Measurements from ENCODE around the gene CDK11B.

The CDK11B gene

DNA sequence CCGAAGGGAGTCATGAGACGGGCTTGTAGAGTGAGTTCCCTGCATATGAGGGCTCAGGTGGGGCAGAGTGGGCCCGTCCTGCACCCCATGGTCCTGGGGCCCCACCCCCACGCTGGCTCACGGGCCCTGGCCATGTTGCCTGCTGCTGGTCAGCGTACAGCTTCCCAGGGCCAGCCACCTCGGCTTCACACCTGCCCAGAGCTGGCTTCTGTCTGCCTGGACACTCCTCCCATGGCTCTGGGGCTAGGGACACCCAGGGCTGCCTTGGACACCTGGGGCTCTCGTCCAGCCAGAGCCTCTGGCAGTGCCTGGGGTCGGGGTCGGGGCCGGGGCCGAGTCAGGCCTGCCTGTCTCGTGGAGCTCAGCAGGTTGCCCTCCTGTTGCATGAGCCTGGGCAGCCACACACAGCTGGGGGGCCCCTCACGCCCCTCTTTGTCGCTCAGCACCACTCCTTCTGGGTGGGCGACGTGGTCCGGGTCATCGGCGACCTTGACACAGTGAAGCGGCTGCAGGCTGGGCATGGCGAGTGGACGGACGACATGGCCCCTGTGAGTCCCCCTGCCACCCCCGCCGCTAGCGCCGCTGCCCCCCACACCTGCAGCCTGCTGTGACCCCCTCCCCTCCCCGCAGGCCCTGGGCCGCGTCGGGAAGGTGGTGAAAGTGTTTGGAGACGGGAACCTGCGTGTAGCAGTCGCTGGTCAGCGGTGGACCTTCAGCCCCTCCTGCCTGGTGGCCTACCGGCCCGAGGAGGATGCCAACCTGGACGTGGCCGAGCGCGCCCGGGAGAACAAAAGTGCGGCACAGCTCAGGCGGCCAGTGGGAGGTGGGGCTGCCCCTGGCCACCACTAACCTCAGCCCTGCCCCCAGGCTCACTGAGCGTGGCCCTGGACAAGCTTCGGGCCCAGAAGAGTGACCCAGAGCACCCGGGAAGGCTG is 32.3 kb downstream of the CDK11B start:
- DNase-seq: no peak

DNA sequence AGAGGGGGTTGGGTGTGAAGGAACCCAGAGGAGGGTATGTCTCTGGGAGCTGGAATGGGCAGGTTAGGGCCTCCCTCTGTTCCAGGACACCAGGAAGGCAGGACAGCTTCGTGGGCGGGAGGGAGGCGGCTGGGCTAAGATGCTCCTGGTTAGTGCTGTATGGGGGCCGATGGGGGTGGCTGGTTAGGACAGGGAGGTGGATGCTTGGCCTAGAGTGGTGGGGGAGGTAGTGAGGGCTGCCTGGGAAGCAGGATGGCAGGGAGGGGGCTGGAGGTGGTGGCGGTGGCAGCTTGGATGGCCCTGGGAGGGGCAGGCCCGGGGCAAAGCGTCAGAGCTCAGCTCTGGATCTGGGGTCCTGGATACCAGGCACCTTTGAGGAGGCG is 33.0 kb downstream of the CDK11B start:
- DNase-seq: no peak

DNA sequence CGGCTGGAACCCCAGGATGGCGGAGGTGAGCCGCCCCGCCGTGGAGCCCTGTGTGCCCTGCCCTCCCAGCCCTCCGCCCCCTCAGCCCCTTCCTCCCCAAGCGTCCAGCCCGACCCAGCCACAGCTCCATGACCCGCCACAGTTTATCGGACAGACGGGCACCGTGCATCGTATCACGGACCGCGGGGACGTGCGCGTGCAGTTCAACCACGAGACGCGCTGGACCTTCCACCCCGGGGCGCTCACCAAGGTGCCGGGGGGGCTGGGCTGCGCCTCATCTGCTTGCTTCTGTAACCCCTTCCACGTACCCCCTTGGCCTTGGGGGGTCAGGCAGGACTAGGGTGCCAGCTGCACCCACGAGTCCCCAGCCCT is 33.4 kb downstream of the CDK11B start:
- DNase-seq: no peak

DNA sequence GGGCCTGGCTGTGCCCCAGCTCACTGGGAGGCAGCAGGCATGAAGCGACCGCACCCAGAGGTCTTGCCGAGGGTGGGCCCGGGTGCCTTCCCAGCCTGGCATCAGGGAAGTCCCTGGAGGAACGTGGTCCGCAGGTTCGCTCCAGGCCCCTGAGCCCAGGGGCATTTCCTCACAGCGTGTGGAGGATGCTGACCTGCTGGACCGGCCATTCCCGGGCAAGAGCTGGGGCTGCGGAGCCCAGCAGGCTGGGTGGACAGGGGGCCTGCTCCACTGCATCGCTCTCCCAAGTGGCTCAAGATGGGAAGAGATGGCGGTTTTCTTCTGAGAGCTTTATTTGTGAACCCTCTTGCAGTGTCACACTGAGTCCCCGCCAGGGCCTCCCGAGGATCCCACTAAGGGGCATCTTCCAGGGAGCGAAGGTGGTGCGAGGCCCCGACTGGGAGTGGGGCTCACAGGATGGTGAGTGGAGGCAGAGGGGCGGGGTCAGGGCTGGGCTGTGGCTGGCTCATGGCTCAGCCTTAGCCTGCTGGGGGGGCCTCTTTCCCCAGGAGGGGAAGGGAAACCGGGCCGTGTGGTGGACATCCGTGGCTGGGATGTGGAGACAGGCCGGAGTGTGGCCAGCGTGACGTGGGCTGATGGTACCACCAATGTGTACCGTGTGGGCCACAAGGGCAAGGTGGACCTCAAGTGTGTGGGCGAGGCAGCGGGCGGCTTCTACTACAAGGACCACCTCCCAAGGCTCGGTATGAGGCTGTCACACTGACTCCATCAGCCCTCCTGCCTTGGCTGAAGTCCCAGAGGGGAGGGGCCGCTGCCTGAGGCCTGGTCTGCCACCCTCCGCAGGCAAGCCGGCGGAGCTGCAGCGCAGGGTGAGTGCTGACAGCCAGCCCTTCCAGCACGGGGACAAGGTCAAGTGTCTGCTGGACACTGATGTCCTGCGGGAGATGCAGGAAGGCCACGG is 34.1 kb downstream of the CDK11B start:
- no peak for DNase-seq

DNA sequence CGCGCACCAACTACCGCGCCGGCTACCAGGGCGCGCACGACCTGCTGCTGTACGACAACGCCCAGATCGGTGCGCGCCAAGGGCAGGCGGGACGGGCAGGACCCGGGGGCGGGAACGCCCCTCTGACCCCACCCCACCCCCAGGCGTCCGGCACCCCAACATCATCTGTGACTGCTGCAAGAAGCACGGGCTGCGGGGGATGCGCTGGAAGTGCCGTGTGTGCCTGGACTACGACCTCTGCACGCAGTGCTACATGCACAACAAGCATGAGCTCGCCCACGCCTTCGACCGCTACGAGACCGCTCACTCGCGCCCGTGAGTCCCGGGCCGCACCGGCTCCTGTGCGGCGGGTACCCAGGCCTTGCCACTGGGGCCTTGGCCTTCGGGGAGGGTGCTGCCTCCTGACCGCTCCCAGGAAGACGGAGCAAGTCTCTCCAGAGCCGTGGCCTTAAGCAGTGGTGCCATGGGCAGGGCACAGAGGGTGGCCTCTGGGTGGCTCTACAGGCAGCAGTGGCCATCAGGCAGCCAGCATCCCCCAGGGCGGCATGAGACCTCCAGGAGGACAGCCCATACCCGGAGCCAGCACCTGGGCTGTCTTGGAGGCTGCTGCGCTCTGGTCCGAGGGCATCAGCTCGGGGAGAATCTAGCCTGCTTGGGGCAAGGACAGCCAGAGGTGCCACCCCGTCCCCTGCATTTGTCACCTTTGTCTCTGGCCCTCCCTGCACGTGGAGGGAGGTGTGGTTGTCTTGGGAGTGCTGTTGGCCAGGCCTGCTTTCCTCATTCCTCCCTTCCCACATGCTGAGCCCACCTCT is 35.0 kb downstream of the CDK11B start:
- no peak for DNase-seq

DNA sequence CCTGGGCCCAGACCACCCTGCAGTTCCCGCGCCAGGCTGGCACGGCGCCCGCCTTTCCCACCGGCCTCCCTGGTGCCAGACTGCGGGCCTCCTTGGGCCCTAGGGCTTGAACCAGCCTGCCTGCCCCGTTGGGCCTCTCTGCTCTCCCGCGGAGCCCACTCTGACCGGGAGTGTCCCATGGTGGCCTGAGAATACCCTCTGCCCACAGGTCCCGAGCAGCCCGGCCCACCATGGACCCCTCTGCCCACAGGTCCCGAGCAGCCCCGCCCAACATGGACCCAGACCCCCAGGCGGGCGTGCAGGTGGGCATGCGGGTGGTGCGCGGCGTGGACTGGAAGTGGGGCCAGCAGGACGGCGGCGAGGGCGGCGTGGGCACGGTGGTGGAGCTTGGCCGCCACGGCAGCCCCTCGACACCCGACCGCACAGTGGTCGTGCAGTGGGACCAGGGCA is 35.6 kb downstream of the CDK11B start:
- DNase-seq: no peak

DNA sequence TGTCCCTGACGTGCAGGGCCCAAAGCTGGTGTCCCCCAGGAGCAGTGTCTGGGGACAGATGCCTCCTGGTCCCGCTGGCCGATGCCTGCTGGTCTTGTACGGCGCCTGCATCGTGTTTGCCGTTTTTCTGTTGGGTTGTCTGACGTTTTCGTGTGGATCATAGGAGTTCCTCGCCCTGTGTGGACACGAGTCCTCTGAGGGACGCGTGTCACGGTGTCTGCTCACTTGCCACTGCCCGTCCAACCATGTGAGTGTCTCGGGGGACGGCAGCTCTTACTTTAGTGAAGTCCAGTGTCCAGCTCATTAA is 36.1 kb downstream of the CDK11B start:
- DNase-seq: no peak

DNA sequence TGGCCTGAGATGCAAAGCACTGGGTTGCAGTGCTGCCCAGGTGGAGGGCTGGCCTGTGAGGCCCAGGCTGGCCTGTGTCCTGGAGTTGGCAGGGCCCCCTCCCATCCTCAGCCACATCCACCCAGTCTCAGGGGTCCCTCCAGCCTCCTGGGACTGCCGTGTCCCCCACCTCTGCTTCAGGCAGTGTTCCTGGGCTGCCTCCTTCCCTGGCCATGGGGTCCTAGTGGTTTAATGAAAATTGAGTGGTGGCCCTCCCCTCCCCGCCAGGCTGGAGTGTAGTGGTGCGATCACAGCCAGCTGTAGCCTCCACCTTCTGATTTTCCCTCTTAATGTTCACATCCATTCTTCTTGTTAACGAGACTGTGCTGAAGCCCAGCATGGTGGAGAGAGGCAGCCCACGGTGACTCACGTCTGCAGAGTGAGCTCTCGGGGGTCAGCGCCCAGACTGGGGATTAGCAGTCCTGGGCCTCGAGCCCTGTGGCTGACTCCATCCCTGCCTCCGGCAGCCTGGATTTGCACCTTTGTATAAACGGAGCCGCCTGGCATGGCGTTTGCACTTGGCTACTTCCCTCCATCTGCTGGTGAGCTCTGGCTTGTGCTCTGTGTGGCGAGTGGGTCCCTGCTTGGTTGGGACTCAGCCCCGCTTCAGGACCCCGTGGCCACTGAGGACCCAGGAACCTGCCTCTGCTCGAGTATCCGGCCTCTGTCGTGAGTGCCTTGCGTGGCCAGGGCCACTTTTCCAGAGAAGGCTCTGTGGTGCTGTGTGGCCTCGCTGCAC is 36.6 kb downstream of the CDK11B start:
- DNase-seq: no peak

DNA sequence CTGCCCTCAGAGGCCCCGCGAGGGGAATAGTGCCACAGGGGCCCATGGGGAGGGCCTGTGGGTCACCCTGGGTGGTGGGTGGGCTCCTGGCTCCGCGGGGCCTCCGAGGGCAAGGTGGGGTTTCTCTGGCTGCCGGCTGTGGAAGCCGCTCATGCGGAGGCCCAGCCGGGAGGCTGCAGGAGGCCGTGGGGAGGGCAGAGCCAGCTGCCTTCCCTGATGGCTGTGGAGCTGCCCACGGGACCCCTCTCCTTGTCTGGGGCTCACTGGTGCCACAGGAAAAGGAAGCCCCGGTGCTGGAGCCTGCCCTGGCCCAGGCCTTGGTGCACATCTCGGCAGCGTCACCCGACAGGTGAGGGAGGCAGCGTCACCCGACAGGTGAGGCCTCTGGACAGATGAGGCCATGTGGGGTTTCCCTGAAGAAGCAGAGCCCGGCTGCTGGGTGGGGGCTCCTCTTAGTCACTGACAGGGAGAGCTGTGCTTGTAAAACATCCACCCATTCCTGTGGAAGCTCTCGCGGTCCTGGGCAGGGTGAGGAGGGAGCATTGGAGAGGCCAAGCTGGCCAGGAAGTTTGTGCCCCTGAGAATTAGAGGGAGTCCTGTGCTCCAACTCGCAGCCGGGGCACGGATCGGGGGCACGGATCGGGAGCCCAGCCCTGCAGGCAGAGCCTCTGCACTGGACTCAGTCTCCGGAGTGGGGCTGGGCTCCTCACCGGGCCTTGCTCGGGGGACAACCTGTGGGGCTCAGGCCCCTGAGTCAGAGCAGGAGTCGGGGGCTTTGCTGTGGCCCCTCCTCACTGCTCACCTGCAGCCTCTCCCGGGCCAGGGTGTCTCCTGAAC is 37.4 kb downstream of the CDK11B start:
- DNase-seq: no peak

DNA sequence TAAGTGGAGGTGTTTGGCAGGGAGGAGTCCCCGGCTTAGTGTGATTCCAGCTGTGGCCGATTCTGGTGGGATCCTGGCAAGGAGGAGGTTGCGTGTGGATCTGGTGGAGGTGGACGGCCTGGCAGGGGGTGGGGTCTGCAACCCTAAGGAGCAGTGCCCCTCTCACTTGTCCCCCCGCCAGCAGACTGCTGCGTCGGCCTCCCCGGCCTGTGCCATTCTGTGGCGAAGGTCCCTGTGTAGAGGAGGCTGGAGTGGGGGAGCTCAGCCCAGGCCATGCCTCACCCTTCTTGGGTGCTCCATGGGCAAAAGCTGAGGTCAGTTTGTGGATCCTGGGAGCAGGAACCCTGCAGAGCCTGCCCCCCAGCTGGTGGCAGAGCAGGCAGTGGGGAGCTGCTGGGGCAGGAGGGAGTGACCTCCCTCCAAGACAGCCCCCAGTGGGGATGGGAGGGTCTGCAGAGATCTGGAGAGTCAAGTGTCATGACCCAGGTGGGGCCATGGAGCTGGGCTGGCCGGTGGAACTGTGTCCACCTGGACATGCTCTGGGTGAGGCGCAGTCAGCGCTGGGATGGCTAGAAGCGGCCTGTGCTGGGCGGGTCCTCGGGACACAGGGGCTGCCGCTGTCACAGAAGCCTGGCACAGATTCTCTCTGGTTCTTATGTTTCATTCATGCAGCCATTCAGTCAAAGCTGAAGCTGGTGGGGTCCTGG is 38.2 kb downstream of the CDK11B start:
- no peak for DNase-seq

DNA sequence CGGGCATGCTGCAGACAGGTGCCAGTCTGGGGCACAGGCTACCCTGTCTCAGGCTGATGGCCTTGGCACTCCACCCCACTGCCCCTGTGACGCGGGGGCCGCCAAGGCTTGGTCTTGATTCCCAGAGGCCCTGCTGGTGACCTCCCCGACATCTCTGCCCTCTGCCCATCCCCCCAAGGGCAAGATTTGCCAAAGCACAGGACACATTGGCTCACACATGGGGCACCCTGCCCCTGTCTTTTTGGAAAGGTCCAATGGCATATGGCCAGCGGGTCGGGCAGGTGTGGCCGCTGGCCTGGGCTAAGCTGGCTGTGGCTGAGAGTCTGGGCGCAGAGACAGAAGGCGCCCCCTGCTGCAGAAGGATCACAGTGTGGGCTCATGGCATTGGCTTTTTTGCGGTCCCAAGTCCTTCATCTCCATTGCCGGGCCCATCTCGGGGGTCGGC is 38.9 kb downstream of the CDK11B start:
- DNase-seq: no peak

DNA sequence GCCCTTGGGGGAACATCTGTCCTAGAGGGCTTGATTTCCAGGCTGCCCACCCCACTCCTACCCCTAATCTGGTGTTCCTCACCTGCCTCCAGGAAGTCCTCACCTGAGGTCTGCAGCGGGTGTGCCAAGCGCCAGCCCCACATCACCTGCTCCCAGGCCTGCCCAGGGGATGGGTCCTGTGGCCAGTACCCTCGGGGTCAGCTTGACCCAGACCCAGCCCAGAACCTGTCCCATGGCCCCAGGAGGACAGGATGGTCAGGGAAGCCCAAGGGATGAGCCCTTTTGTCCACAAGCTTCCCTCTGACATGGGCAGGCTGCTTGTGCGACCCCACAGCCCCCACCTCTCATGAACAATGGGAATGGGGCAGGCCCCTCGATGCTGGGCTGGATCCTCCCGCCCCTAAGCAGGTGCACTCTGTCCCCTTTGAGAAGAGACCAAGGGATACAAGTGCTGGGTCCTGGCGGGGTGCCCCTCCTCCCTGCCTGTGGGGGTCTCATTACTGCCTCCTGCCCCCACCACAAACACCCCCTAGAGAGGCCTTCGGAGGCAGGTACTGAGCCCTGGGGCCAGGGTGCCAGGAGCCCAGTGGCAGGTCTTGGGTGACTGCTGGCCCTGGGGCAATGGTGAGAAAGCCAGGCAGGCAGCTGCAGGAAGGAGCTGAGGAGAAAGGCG is 40.3 kb downstream of the CDK11B start:
- no peak for DNase-seq

DNA sequence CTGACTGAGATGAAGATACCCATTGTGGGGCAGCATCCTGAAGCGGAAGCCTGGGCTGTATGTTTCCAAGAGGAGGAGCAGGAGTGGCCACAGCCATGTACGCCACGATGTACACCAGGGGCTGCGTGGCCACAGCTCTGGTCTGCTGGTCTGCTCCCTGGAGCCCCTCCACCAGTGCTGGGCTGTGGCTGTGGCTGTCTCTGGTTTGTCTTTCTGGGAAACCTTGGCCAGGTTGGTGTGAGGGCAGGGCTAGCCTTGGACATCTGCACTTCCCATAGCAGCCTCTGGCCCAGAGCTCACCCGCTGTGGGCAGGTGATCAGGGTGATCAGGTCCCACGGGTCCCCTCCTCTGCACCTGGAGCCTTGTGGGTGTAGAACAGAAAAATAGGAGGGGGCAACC is 40.9 kb downstream of the CDK11B start:
- DNase-seq: no peak

DNA sequence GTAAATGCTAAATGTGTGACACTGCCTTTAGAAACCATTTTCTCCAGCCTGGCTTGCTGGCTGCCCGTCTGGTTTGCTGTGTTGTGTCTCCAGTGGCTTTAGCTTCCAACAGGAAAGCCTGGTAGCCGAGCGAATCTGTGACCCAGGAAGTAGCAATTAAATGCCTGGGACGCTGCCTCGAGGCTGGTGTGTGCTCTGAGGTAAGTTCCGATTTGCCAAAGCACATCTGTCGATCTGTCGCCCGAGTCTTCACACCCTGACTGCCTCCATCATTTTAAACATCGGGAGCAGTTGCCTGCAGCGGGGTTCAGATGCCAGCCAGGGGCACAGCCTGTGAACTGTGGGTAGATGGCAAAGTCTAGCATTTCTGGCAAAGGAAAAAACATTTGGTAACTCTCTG is 41.3 kb downstream of the CDK11B start:
- DNase-seq: no peak

DNA sequence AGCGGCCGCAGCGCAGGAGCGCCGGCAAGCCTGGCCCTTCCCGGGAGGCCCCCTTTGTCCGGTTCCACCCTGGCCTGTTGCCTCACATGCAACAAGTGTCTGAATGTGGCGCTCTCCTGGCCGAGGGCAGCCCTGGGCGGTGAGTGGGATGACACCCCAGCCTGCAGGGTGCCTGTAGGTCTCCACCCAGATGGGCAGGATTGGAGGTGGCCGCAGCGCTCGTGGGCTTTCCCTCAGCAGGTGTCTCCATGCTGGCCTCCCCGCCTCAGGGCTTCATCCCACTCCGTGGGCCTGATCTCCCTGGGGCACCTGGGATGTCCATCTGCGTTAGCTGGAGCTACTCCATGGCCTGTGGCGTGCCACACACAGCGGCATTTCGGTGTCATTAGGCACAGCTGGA is 42.0 kb downstream of the CDK11B start:
- DNase-seq: no peak

DNA sequence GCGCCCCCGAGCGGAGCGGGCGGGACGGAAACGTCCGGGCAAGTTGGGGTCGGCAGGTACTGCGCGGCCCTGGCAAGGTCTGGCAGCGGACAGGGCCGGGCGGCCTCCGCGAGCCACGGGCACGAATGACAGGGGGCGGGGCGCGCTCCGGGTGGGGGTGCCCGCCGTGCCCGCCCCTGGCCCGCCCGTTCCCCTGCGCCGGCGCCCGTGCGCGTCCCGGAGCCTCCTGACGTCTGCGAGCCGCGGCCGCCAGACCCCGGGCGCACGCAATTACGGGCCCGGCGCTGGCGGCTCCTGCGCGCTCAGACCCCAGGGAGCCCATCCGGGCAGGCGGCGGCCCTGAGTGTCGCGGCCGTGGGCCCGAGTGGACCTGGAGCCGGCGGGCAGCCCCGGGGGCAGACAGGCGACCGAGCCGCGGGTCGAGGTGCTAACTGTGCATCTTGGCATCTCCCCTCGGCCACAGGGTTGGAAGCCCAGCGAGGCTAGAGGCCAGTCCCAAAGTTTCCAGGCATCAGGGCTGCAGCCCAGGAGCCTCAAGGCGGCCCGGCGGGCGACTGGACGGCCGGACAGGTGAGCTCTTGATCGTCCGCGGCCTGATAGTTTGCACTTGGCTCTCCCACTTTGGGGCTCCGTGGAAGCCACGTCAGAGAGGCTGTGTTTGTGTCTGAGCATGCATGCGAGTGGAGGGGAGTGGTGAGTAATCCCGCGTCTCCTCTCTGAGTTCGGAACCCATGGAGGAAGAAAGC is 42.6 kb downstream of the CDK11B start:
- DNase-seq: no peak

DNA sequence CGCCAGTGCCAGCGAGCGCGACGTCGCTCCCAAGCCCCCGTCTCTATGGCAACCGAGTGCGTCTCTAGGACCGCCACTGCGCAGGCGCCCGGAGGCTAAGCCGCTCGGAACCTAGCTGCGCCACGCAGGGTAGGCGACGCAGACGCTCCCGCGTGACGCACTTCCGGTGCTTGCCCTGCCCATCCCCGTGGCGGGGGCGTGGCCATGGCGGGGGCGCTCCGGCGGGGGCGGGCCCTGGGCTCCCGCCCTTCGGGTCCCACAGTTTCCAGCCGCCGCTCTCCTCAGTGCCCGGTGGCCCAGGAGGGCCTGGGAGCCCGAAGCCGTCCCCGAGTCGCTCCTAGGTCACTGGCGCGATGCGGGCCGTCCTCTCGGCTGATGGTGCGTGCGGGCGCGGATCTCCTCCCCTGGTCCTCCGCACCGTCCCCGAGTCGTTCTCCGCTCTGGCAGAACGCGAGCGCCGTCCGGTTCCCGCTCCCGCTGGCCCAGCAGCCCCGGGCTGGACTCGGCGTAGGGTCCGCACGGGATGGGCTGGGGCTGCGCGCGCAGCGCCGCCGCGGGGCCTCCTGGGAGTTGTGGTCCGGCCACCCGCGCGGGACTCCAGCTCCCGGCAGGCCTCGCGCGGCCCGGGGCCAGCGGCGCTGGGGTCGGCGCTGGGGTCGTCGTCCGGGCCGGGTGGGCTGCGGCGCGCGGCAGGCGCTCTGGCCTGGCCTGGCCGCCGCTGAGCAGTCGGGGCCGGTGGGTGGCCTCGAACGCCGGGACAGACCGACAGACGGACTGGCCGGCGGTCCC is 43.4 kb downstream of the CDK11B start, which contains the start of gene MIB2:
TSS of gene MIB2 (plus strand) at position 245 of the 789 bp plus-strand sequence. CDS start 7,953 bp downstream, outside the sequence.
- peak; percentile 83 for DNase-seq

DNA sequence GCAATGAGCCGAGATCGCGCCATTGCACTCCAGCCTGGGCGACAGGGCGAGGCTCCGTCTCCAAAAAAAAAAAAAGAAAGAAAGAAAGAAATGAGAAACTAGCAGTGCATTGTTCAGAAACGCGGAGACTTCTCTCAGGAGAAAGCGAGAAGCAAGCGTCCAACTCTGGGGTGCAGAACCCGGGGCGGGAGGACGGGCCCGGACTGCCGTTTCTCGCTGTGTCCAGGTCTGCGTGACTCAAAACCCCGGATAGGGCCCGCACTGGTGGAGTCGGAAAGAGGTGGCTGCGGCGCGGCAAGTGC is 43.9 kb downstream of the CDK11B start:
- DNase-seq: no peak
